Keratinocyte (primary cell): ENCODE results near the gene SLC34A1. TPM values are rescaled to one million over a fixed set of nuclear protein-coding genes. Genes with fewer than 3 reads are reported as not detected.

Source experiments
- DNase-seq: peaks from one replicate; pipeline ENCODE4 v3.0.0-alpha.2; 2011; ENCODE audit warnings: low read depth, missing footprints, low spot score
- FAIRE-seq: peaks from 2 replicates; lab custom pipeline; 2011; peaks lifted over from hg19 to GRCh38; lab: Jason Lieb, UNC
- H2AFZ ChIP-seq: 2 replicates; pipeline ENCODE4 v1.6.0; 2012; ENCODE audit warnings: low read length, control low read depth, inconsistent platforms; ENCODE audit not compliant: control insufficient read depth
- H3K27ac ChIP-seq: 2 replicates; pipeline ENCODE4 v1.5.1; 2011; ENCODE audit warnings: low read length; ENCODE audit not compliant: control insufficient read depth, insufficient read depth
- H3K27me3 ChIP-seq: 3 replicates; pipeline ENCODE4 v1.6.0; 2011; ENCODE audit warnings: low read length; ENCODE audit not compliant: control insufficient read depth, insufficient read depth; ENCODE audit errors: extremely low read depth
- H3K36me3 ChIP-seq, 2 experiments: 2 replicates in 1 of 2; 3 replicates in 1 of 2; pipeline ENCODE4 v1.5.1; 2011; ENCODE audit warnings: low read length in 2 of 2, mild to moderate bottlenecking in 1 of 2; ENCODE audit not compliant: control insufficient read depth in 2 of 2, insufficient read depth in 2 of 2; ENCODE audit errors: extremely low read depth in 1 of 2
- H3K4me1 ChIP-seq: 3 replicates; pipeline ENCODE4 v1.5.1; 2011; ENCODE audit warnings: low read length; ENCODE audit not compliant: control insufficient read depth, insufficient read depth; ENCODE audit errors: extremely low read depth
- H3K4me2 ChIP-seq: 3 replicates; pipeline ENCODE4 v1.6.0; 2011; ENCODE audit warnings: low read depth, low read length; ENCODE audit not compliant: control insufficient read depth, insufficient read depth; ENCODE audit errors: extremely low read depth
- H3K4me3 ChIP-seq, 3 experiments: fragments of 200-600 bp in 1 of 3; sonication (generic) in 1 of 3; 2 replicates in 2 of 3; 3 replicates in 1 of 3; pipeline ENCODE4 v1.5.1; 2011 to 2016; ENCODE audit warnings: low read length in 3 of 3, mild to moderate bottlenecking in 3 of 3, control low read depth in 2 of 3, inconsistent platforms in 1 of 3, low read depth in 1 of 3, mixed read lengths in 1 of 3, mixed run types in 1 of 3, moderate library complexity in 1 of 3; ENCODE audit not compliant: control insufficient read depth in 2 of 3, insufficient read depth in 2 of 3; ENCODE audit errors: extremely low read depth in 1 of 3
- H3K79me2 ChIP-seq: 2 replicates; pipeline ENCODE4 v1.6.0; 2012; ENCODE audit warnings: low read length; ENCODE audit not compliant: control insufficient read depth, insufficient read depth
- H3K9ac ChIP-seq: 3 replicates; pipeline ENCODE4 v1.6.0; 2011; ENCODE audit warnings: low read length; ENCODE audit not compliant: control insufficient read depth, insufficient read depth; ENCODE audit errors: extremely low read depth
- H3K9me1 ChIP-seq: 3 replicates; pipeline ENCODE4 v1.6.0; 2011; ENCODE audit warnings: low read length; ENCODE audit not compliant: control insufficient read depth, insufficient read depth; ENCODE audit errors: extremely low read depth
- H3K9me3 ChIP-seq: 2 replicates; pipeline ENCODE4 v1.5.1; 2012; ENCODE audit warnings: low read depth, low read length; ENCODE audit not compliant: control insufficient read depth
- H4K20me1 ChIP-seq: 3 replicates; pipeline ENCODE4 v1.6.0; 2011; ENCODE audit warnings: low read length; ENCODE audit not compliant: control insufficient read depth, insufficient read depth; ENCODE audit errors: extremely low read depth
- CTCF ChIP-seq, 3 experiments: IDR thresholded peaks in 1 of 3; conservative IDR thresholded peaks in 1 of 3; optimal IDR thresholded peaks in 1 of 3; 2 replicates in 2 of 3; 3 replicates in 1 of 3; pipeline versions ENCODE3 to v1.5.1; 2011; ENCODE audit warnings: low read length in 3 of 3, mild to moderate bottlenecking in 3 of 3, moderate library complexity in 2 of 3, control low read depth in 1 of 3, inconsistent platforms in 1 of 3; ENCODE audit not compliant: insufficient read depth in 2 of 3; ENCODE audit errors: extremely low read depth in 1 of 3
- EZH2 ChIP-seq: IDR thresholded peaks from one replicate; pipeline ENCODE4 v1.6.1; 2012; ENCODE audit warnings: inconsistent platforms, mild to moderate bottlenecking, low read length, moderate library complexity
- dilution Hi-C: fragments of 300-500 bp; cut with MboI; formaldehyde crosslinking; loops from one replicate; pipeline ENCODE4 v1.7.0; 2020; ENCODE audit warnings: low sequenced_read_pairs; ENCODE audit not compliant: extremely low pct_ligation_motif_present
- polyA plus RNA-seq, 5 experiments: library from polyadenylated mRNA; depleted of rRNA in 3 of 5; stranded (reverse) in 3 of 5; stranded (forward) in 1 of 5; unstranded in 1 of 5; fragments of >200 nt; gene quantifications; 1 replicate in 1 of 5; 2 replicates in 3 of 5; 3 replicates in 1 of 5; pipeline versions ENCODE4 v1.2.1 to v1.2.3, GENCODE V29; 2011 to 2012; ENCODE audit warnings: missing spikeins in 2 of 5, low read depth in 1 of 5, low replicate concordance in 1 of 5

SLC34A1 gene
- polyA plus RNA-seq, 1 donor (not counting 4 experiments of a cell fraction or from before 2014, with no cell fraction given) = 0.07 TPM

- no peak overlapping the region for H3K9ac ChIP-seq
- no peak overlapping the region for H2AFZ ChIP-seq
- H3K9me1 ChIP-seq = no peaks in the 10 kb centered on the region
- H3K9me3 ChIP-seq = no peaks in the 10 kb centered on the region
- H3K4me2 ChIP-seq = no peak overlapping the region
- DNase-seq (no peak), FAIRE-seq (no peak)
- H3K27ac ChIP-seq = no peak overlapping the region
- H3K79me2 ChIP-seq = no peaks in the 10 kb centered on the region
- H3K27me3 ChIP-seq = no peaks in the 10 kb centered on the region
- no peak for TF ChIP-seq CTCF (optimal IDR thresholded peaks at IDR 0.05 in 1 of 3, IDR thresholded peaks at IDR 0.05 in 1 of 3, conservative IDR thresholded peaks at IDR 0.05 in 1 of 3; ENCODE audit: extremely low read depth in 1 of 3, insufficient read depth in 2 of 3, low read length in 3 of 3)
- TF ChIP-seq EZH2 = no peak
- H4K20me1 ChIP-seq = no peaks in the 10 kb centered on the region
- H3K4me1 ChIP-seq = peaks cover 35% of the 10 kb centered on the region
- dilution Hi-C loops = no loop called here
- H3K36me3 ChIP-seq = peaks cover 5 to 18% of the 10 kb centered on the region in 2 experiments
- no peak overlapping the region for H3K4me3 ChIP-seq
Observed at GRCh38 chr5:177440211-177440989, 56.2 kb downstream of the SLC34A1 start.

- dilution Hi-C loops = no loop called here
- Histone ChIP-seq H3K9ac (no peak overlapping the region), H3K36me3 (peaks cover 4 to 17% of the 10 kb centered on the region in 2 experiments)
Observed at GRCh38 chr5:177440990-177441780, 57.0 kb downstream of the SLC34A1 start.

More at GRCh38 chr5:177440990-177441780, 57.0 kb downstream of the SLC34A1 start:
- DNase-seq (no peak), FAIRE-seq (no peak)
- no peak overlapping the region for H3K4me3 ChIP-seq
- peaks cover 40% of the 10 kb centered on the region for H3K4me1 ChIP-seq
- H3K27me3 ChIP-seq = no peaks in the 10 kb centered on the region
- H3K4me2 ChIP-seq = no peak overlapping the region
- H3K9me3 ChIP-seq = no peaks in the 10 kb centered on the region
- no peak overlapping the region for H3K27ac ChIP-seq
- no peak overlapping the region for H2AFZ ChIP-seq
- TF ChIP-seq EZH2 (no peak), CTCF (optimal IDR thresholded peaks at IDR 0.05 in 1 of 3, IDR thresholded peaks at IDR 0.05 in 1 of 3, conservative IDR thresholded peaks at IDR 0.05 in 1 of 3; ENCODE audit: extremely low read depth in 1 of 3, insufficient read depth in 2 of 3, low read length in 3 of 3) (no peak)
- no peaks in the 10 kb centered on the region for H3K9me1 ChIP-seq
- no peaks in the 10 kb centered on the region for H3K79me2 ChIP-seq
- no peaks in the 10 kb centered on the region for H4K20me1 ChIP-seq
